Measurements from ENCODE around the gene CADPS.

GRCh38 chr3:62373714-62374333, 501.4 kb downstream of the CADPS start:
- TF ChIP-seq CTCF (IDR thresholded peaks at IDR 0.05; ENCODE audit: insufficient read depth, low read length): no peak
- TF ChIP-seq POLR2AphosphoS5 (IDR thresholded peaks at IDR 0.05; ENCODE audit: low read depth): no peak
- no peak for TF ChIP-seq GABPA (IDR thresholded peaks at IDR 0.05; ENCODE audit: low read depth)
